Measurements from ENCODE around the gene MPHOSPH6.
"Not testable (repeated sequence)": the region's sequence is repeated elsewhere in the genome, so short reads cannot be mapped to it uniquely, and the experiment has no call there.

The MPHOSPH6 gene

DNA sequence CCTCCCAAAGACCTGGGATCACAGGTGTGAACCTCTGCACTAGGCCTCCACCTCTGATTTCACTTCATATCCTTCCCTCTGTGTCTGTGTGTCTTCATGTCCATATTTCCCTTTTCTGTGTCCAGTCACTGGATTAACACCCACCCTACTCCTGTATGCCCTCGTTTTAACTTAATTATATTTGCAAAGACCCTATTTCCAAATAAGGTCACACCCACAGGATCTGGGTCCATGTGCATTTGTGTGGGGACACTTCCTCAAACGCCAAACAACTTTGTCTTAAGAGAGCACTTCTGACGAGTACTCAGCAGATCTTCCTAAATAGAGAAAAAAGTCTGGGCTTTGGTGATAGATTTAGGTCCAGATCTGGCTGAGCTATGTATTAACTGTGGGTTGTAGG lies 56.3 kb downstream of the MPHOSPH6 start:
- DNase-seq: no peak

DNA sequence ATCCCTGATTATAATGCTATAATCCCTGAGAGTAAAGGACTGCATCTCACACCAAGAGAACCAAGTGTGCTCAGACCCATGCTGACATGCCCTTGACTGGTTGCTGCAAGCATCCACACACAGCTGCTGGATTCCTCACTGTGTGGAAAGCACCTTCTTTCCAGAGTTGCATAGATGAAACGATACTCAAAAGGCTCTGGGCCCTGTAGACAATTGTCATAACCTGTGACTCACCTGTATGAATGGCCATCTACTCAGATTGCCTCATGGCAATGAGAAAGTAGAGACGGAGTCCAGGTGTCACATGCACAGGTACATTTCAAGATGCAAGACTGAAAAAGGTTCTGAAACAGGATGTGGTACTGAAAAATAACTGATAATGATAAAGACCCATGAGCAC lies 58.1 kb downstream of the MPHOSPH6 start:
- no peak for DNase-seq

DNA sequence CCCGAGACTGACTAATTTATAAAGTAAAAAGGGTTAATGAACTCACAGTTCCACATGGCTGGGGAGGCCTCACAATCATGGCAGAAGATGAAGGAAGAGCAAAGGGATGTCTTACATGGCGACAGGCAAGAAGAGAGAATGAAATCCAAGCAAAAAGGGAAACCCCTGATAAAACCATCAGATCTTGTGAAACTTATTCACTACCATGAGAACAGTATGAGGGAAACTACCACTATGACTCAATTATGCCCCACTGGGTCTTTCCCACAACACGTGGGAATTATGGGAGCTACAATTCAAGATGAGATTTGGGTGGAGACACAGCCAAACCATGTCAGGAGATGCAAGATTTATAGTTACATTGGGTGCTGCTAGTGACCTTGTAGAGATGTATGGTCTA lies 60.8 kb downstream of the MPHOSPH6 start:
- not testable (repeated sequence) for DNase-seq

DNA sequence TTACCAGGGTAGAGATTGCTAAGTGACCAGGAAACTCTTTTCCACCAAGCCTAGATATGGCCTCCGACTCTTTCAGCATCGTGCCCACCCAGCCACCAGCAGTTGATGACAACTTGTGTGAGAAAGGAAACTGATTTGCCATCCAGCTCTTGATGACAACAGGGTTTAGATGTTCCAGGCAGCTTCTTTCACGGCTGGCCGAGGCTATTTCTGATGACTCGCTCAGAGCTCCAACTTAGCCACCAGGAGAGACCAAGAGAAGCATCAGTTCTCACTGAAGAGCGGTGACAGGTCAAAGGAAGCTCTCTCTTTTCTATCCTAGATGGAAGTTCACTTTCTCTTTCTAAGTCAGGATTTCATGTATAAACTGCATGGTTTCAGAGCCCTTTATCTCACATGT lies 61.2 kb downstream of the MPHOSPH6 start:
- no peak for DNase-seq

DNA sequence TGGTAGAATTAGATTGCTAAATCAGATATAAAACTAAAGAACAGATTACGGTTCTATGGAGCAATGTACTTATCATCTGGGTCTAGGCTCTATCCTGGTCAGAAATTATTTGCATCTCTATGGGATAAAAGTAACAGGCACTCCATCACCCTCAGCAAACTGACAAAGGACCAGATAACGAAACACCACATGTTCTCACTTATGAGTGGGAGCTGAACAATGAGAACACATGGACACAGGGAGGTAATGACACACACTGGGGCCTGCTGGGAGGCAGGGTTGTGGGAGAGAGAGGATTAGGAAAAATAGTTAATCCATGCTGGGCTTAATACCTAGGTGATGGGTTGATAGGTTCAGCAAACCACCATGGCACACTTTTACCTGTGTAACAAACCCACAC lies 61.9 kb downstream of the MPHOSPH6 start:
- DNase-seq: no peak

DNA sequence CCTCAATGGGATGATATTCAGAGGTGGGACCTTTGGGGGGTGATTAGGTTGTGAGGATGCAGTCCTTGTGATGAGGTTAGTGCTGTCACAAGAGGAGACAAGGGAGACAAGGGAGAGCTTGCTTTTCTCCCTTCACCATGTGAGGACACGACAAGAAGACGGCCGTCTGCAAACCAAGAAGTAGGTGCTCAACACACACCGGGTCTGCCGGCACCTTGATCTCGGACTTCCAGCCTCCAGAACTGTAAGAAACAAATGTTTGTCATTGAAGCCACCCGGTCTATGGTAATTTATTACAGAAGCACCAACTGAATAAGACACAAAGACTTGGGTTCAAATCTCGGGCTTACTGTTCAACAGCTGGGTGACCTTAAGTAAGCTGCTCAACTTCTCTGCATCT lies 64.9 kb downstream of the MPHOSPH6 start:
- DNase-seq: no peak

All from NCI-H446 treated with DMSO at 0.1 percent for 48 hours (cell line).